Upper lobe of left lung (tissue), 4 donors: ENCODE data around the gene CXCL8.

Experiments used
- EP300 ChIP-seq, 4 donors: sonication (generic); formaldehyde crosslinking; IDR thresholded peaks; one replicate each; pipeline ENCODE4 v1.5.1; 2017; ENCODE audit warnings: antibody characterized with exemption in 4 of 4, control low read depth in 2 of 4
- POLR2AphosphoS5 ChIP-seq, 2 donors: sonication (generic); formaldehyde crosslinking; IDR thresholded peaks; one replicate each; pipeline ENCODE4 v1.5.1; 2017; ENCODE audit warnings: antibody characterized with exemption in 2 of 2
- TF ChIP-seq, protein P1 (sequence below), 6 experiments: fragments of 450-650 bp in 4 of 6; fragments of 200-600 bp in 2 of 6; sonication (generic) in 2 of 6; IDR thresholded peaks; one replicate each; pipeline ENCODE4 v1.5.1; 2016 to 2019; ENCODE audit warnings: antibody characterized with exemption in 6 of 6

DNA sequence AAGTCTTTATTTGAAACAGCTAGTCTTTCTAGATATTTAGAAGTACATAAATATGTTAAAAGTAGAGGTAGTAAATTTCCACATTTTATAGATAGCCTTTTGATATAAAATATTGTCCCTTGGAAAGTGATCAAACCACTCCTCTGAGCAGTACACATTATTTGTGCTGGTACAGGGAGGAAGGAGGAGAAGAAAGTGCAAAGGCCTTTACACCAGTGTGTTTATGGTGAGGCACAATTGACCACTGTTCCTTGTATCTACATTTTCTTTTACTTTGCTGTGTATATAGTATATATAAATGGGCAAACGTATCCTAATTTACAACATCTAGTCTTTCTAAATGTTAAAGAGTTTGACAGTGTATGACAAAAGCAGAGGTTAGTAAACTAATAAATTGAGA lies 39.9 kb downstream of the CXCL8 start:
- TF ChIP-seq EP300 (IDR thresholded peaks at IDR 0.05) (no peak), POLR2AphosphoS5 (IDR thresholded peaks at IDR 0.05) (no peak)
- TF ChIP-seq, protein P1, sequence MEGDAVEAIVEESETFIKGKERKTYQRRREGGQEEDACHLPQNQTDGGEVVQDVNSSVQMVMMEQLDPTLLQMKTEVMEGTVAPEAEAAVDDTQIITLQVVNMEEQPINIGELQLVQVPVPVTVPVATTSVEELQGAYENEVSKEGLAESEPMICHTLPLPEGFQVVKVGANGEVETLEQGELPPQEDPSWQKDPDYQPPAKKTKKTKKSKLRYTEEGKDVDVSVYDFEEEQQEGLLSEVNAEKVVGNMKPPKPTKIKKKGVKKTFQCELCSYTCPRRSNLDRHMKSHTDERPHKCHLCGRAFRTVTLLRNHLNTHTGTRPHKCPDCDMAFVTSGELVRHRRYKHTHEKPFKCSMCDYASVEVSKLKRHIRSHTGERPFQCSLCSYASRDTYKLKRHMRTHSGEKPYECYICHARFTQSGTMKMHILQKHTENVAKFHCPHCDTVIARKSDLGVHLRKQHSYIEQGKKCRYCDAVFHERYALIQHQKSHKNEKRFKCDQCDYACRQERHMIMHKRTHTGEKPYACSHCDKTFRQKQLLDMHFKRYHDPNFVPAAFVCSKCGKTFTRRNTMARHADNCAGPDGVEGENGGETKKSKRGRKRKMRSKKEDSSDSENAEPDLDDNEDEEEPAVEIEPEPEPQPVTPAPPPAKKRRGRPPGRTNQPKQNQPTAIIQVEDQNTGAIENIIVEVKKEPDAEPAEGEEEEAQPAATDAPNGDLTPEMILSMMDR (IDR thresholded peaks at IDR 0.05) = no peak
